ENCODE data around the gene DOCK1.

Gene DOCK1

GRCh38 chr10:127347202-127347959 is 442.2 kb downstream of the DOCK1 start:
- no peak for DNase-seq (ENCODE audit: low spot score)
- H3K4me2 ChIP-seq (ENCODE audit: insufficient read depth, low read length, poor library complexity, severe bottlenecking) = no peak overlapping the region
- H2BK15ac ChIP-seq (ENCODE audit: low read length) = peak overlapping the region; percentile 70
- H3K14ac ChIP-seq (ENCODE audit: low read length) = peak overlapping the region; percentile 58
- no peak overlapping the region for H3K27ac ChIP-seq (replicated peaks; ENCODE audit: low read length)
- H2AFZ ChIP-seq (ENCODE audit: low read length) = no peak overlapping the region
- no peak overlapping the region for H3K4ac ChIP-seq (ENCODE audit: low read length)
- H3K36me3 ChIP-seq (replicated peaks in 1 of 2; ENCODE audit: control insufficient read depth in 2 of 2, insufficient read depth in 2 of 2, low read length in 2 of 2) = peaks cover 0 to 31% of the 10 kb centered on the region in 2 donors
- H4K8ac ChIP-seq (ENCODE audit: low read depth, low read length) = no peak overlapping the region
- peak overlapping the region; percentile 85 for H3K18ac ChIP-seq (ENCODE audit: low read length)
- H2AK5ac ChIP-seq (ENCODE audit: low read depth, low read length) = peak overlapping the region; percentile 77
- H3K4me1 ChIP-seq (ENCODE audit: control insufficient read depth in 2 of 2, insufficient read depth in 1 of 2, low read depth in 1 of 2, low read length in 2 of 2) = peaks cover 0 to 15% of the 10 kb centered on the region in 2 donors
- H4K91ac ChIP-seq (ENCODE audit: low read depth, low read length, poor library complexity) = no peak overlapping the region
- H3K9me3 ChIP-seq (replicated peaks in 1 of 2; ENCODE audit: control insufficient read depth in 2 of 2, insufficient read depth in 1 of 2, low read depth in 1 of 2, low read length in 2 of 2) = no peaks in the 10 kb centered on the region
- no CpG with 5 or more reads among the region's 23 CpGs for WGBS, 2 donors (ENCODE audit: extremely low coverage in 2 of 2, insufficient read length in 2 of 2, insufficient replicate concordance in 1 of 2)
- H3K4me3 ChIP-seq (ENCODE audit: low read length in 2 of 2) = no peak overlapping the region
- no peaks in the 10 kb centered on the region for H3K79me1 ChIP-seq (ENCODE audit: low read depth, low read length)
- H2BK12ac ChIP-seq (ENCODE audit: low read length) = peak overlapping the region; percentile 27
- no peak overlapping the region for H3K23ac ChIP-seq (ENCODE audit: low read depth, low read length, poor library complexity)
- peak overlapping the region; percentile 23 for H2BK120ac ChIP-seq (ENCODE audit: low read depth, low read length)
- H3K27me3 ChIP-seq (ENCODE audit: control insufficient read depth in 3 of 3, insufficient read depth in 3 of 3, low read depth in 1 of 3, low read length in 3 of 3) = no peaks in the 10 kb centered on the region
- H3K9ac ChIP-seq (ENCODE audit: low read depth, low read length, poor library complexity) = no peak overlapping the region
- no peak overlapping the region for H2BK5ac ChIP-seq (ENCODE audit: low read length)

GRCh38 chr10:127349737-127350136 is 444.5 kb downstream of the DOCK1 start:
- WGBS, 2 donors (ENCODE audit: extremely low coverage in 2 of 2, insufficient read length in 2 of 2, insufficient replicate concordance in 1 of 2) = no CpG with 5 or more reads among the region's 3 CpGs
- no peak overlapping the region for H3K18ac ChIP-seq (ENCODE audit: low read length)
- H3K9me3 ChIP-seq (replicated peaks in 1 of 2; ENCODE audit: control insufficient read depth in 2 of 2, insufficient read depth in 1 of 2, low read depth in 1 of 2, low read length in 2 of 2) = no peaks in the 10 kb centered on the region
- H3K9ac ChIP-seq (ENCODE audit: low read depth, low read length, poor library complexity) = no peak overlapping the region
- H3K27me3 ChIP-seq (ENCODE audit: control insufficient read depth in 3 of 3, insufficient read depth in 3 of 3, low read depth in 1 of 3, low read length in 3 of 3) = no peaks in the 10 kb centered on the region
- no peak overlapping the region for H3K14ac ChIP-seq (ENCODE audit: low read length)
- no peak overlapping the region for H2BK120ac ChIP-seq (ENCODE audit: low read depth, low read length)
- no peak overlapping the region for H3K4me2 ChIP-seq (ENCODE audit: insufficient read depth, low read length, poor library complexity, severe bottlenecking)
- no peak overlapping the region for H2AK5ac ChIP-seq (ENCODE audit: low read depth, low read length)
- H2AFZ ChIP-seq (ENCODE audit: low read length) = no peak overlapping the region
- H3K79me1 ChIP-seq (ENCODE audit: low read depth, low read length) = no peaks in the 10 kb centered on the region
- H2BK5ac ChIP-seq (ENCODE audit: low read length) = no peak overlapping the region
- H3K4ac ChIP-seq (ENCODE audit: low read length) = no peak overlapping the region
- H4K8ac ChIP-seq (ENCODE audit: low read depth, low read length) = no peak overlapping the region
- DNase-seq (ENCODE audit: low spot score) = no peak
- H2BK15ac ChIP-seq (ENCODE audit: low read length) = no peak overlapping the region
- peaks cover 0 to 17% of the 10 kb centered on the region in 2 donors for H3K36me3 ChIP-seq (replicated peaks in 1 of 2; ENCODE audit: control insufficient read depth in 2 of 2, insufficient read depth in 2 of 2, low read length in 2 of 2)
- no peak overlapping the region for H2BK12ac ChIP-seq (ENCODE audit: low read length)
- H3K4me1 ChIP-seq (ENCODE audit: control insufficient read depth in 2 of 2, insufficient read depth in 1 of 2, low read depth in 1 of 2, low read length in 2 of 2) = peaks cover 0 to 15% of the 10 kb centered on the region in 2 donors
- H3K4me3 ChIP-seq (ENCODE audit: low read length in 2 of 2) = no peak overlapping the region
- H3K23ac ChIP-seq (ENCODE audit: low read depth, low read length, poor library complexity) = no peak overlapping the region
- H4K91ac ChIP-seq (ENCODE audit: low read depth, low read length, poor library complexity) = no peak overlapping the region
- H3K27ac ChIP-seq (replicated peaks; ENCODE audit: low read length) = no peak overlapping the region

GRCh38 chr10:127351542-127351941 is 446.3 kb downstream of the DOCK1 start:
- H3K9me3 ChIP-seq (replicated peaks in 1 of 2; ENCODE audit: control insufficient read depth in 2 of 2, insufficient read depth in 1 of 2, low read depth in 1 of 2, low read length in 2 of 2) = no peaks in the 10 kb centered on the region
- H3K4me2 ChIP-seq (ENCODE audit: insufficient read depth, low read length, poor library complexity, severe bottlenecking) = no peak overlapping the region
- H4K91ac ChIP-seq (ENCODE audit: low read depth, low read length, poor library complexity) = no peak overlapping the region
- no peak overlapping the region for H2AK5ac ChIP-seq (ENCODE audit: low read depth, low read length)
- peaks cover 0 to 1% of the 10 kb centered on the region in 2 donors for H3K36me3 ChIP-seq (replicated peaks in 1 of 2; ENCODE audit: control insufficient read depth in 2 of 2, insufficient read depth in 2 of 2, low read length in 2 of 2)
- DNase-seq (ENCODE audit: low spot score) = no peak
- H3K27ac ChIP-seq (replicated peaks; ENCODE audit: low read length) = no peak overlapping the region
- H4K8ac ChIP-seq (ENCODE audit: low read depth, low read length) = no peak overlapping the region
- H3K4me1 ChIP-seq (ENCODE audit: control insufficient read depth in 2 of 2, insufficient read depth in 1 of 2, low read depth in 1 of 2, low read length in 2 of 2) = peaks cover 0 to 9% of the 10 kb centered on the region in 2 donors
- no peak overlapping the region for H2BK120ac ChIP-seq (ENCODE audit: low read depth, low read length)
- H3K4me3 ChIP-seq (ENCODE audit: low read length in 2 of 2) = no peak overlapping the region
- H3K18ac ChIP-seq (ENCODE audit: low read length) = no peak overlapping the region
- H2BK12ac ChIP-seq (ENCODE audit: low read length) = no peak overlapping the region
- no peak overlapping the region for H3K4ac ChIP-seq (ENCODE audit: low read length)
- no peak overlapping the region for H2BK15ac ChIP-seq (ENCODE audit: low read length)
- no peaks in the 10 kb centered on the region for H3K79me1 ChIP-seq (ENCODE audit: low read depth, low read length)
- no peaks in the 10 kb centered on the region for H3K27me3 ChIP-seq (ENCODE audit: control insufficient read depth in 3 of 3, insufficient read depth in 3 of 3, low read depth in 1 of 3, low read length in 3 of 3)
- no peak overlapping the region for H2BK5ac ChIP-seq (ENCODE audit: low read length)
- H3K23ac ChIP-seq (ENCODE audit: low read depth, low read length, poor library complexity) = no peak overlapping the region
- no peak overlapping the region for H3K14ac ChIP-seq (ENCODE audit: low read length)
- no peak overlapping the region for H2AFZ ChIP-seq (ENCODE audit: low read length)
- H3K9ac ChIP-seq (ENCODE audit: low read depth, low read length, poor library complexity) = no peak overlapping the region
- no CpG with 5 or more reads among the region's 4 CpGs for WGBS, 2 donors (ENCODE audit: extremely low coverage in 2 of 2, insufficient read length in 2 of 2, insufficient replicate concordance in 1 of 2)

- Histone ChIP-seq H3K4me2 (ENCODE audit: insufficient read depth, low read length, poor library complexity, severe bottlenecking) (no peak overlapping the region), H3K4me3 (ENCODE audit: low read length in 2 of 2) (no peak overlapping the region), H3K4me1 (ENCODE audit: control insufficient read depth in 2 of 2, insufficient read depth in 1 of 2, low read depth in 1 of 2, low read length in 2 of 2) (no peaks in the 10 kb centered on the region), H2BK5ac (ENCODE audit: low read length) (no peak overlapping the region), H2BK15ac (ENCODE audit: low read length) (no peak overlapping the region), H2BK12ac (ENCODE audit: low read length) (no peak overlapping the region), H3K9ac (ENCODE audit: low read depth, low read length, poor library complexity) (no peak overlapping the region), H3K14ac (ENCODE audit: low read length) (no peak overlapping the region), H3K4ac (ENCODE audit: low read length) (no peak overlapping the region), H3K23ac (ENCODE audit: low read depth, low read length, poor library complexity) (no peak overlapping the region), H3K27me3 (ENCODE audit: control insufficient read depth in 3 of 3, insufficient read depth in 3 of 3, low read depth in 1 of 3, low read length in 3 of 3) (no peaks in the 10 kb centered on the region), H3K18ac (ENCODE audit: low read length) (peak overlapping the region; percentile 68), H2AK5ac (ENCODE audit: low read depth, low read length) (no peak overlapping the region), H2BK120ac (ENCODE audit: low read depth, low read length) (no peak overlapping the region), H2AFZ (ENCODE audit: low read length) (no peak overlapping the region), H4K8ac (ENCODE audit: low read depth, low read length) (no peak overlapping the region), H3K79me1 (ENCODE audit: low read depth, low read length) (no peaks in the 10 kb centered on the region), H3K9me3 (replicated peaks in 1 of 2; ENCODE audit: control insufficient read depth in 2 of 2, insufficient read depth in 1 of 2, low read depth in 1 of 2, low read length in 2 of 2) (no peaks in the 10 kb centered on the region), H3K36me3 (replicated peaks in 1 of 2; ENCODE audit: control insufficient read depth in 2 of 2, insufficient read depth in 2 of 2, low read length in 2 of 2) (no peaks in the 10 kb centered on the region), H3K27ac (replicated peaks; ENCODE audit: low read length) (no peak overlapping the region), H4K91ac (ENCODE audit: low read depth, low read length, poor library complexity) (peak overlapping the region; percentile 3)
- DNase-seq (ENCODE audit: low spot score) = no peak
- no CpG with 5 or more reads among the region's 13 CpGs for WGBS, 2 donors (ENCODE audit: extremely low coverage in 2 of 2, insufficient read length in 2 of 2, insufficient replicate concordance in 1 of 2)
Observed at GRCh38 chr10:127353544-127353943, 448.3 kb downstream of the DOCK1 start.

Measured in neuronal stem cell (in vitro differentiated cells).